Keratinocyte (primary cell): ENCODE data around the gene SPG11.

Source experiments
- EZH2 ChIP-seq: IDR thresholded peaks from one replicate; pipeline ENCODE4 v1.6.1; 2012; ENCODE audit warnings: inconsistent platforms, mild to moderate bottlenecking, low read length, moderate library complexity
- TF ChIP-seq, protein P1 (sequence below), 3 experiments: IDR thresholded peaks in 1 of 3; conservative IDR thresholded peaks in 1 of 3; optimal IDR thresholded peaks in 1 of 3; 2 replicates in 2 of 3; 3 replicates in 1 of 3; pipeline versions ENCODE3 to v1.5.1; 2011; ENCODE audit warnings: low read length in 3 of 3, mild to moderate bottlenecking in 3 of 3, moderate library complexity in 2 of 3, control low read depth in 1 of 3, inconsistent platforms in 1 of 3; ENCODE audit not compliant: insufficient read depth in 2 of 3; ENCODE audit errors: extremely low read depth in 1 of 3

DNA sequence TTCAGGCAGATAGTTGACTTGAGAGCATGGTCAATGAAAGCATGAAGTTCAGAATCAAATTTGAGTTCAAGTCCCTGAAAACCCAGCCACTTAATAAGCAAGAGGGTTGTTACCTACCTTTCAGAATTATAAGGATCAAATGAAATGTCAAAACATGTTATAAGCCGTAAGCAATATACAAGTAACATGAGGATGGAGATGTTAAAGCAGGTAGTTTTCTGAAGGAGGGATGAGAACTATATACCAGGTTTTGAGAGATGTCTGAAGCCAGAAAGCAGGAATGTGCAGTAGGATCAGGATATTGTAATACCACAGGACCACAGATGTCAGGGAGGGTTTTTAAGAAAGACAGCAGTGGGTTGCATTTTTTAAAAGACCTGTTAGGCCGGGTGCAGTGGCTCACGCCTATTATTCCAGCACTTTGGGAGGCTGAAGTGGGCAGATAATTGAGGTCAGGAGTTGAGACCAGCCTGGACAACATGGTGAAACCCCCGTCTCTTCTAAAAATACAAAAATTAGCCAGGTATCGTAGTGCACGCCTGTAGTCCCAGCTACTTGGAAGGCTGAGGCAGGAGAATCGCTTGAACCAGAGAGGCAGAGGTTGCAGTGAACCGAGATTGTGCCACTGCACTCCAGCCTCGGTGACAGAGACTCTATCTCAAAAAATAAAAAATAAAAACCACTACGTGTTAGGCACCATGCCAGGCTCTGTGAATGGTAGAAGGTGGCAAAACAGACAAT, 133.4 kb downstream of the SPG11 start:
- TF ChIP-seq, protein P1, sequence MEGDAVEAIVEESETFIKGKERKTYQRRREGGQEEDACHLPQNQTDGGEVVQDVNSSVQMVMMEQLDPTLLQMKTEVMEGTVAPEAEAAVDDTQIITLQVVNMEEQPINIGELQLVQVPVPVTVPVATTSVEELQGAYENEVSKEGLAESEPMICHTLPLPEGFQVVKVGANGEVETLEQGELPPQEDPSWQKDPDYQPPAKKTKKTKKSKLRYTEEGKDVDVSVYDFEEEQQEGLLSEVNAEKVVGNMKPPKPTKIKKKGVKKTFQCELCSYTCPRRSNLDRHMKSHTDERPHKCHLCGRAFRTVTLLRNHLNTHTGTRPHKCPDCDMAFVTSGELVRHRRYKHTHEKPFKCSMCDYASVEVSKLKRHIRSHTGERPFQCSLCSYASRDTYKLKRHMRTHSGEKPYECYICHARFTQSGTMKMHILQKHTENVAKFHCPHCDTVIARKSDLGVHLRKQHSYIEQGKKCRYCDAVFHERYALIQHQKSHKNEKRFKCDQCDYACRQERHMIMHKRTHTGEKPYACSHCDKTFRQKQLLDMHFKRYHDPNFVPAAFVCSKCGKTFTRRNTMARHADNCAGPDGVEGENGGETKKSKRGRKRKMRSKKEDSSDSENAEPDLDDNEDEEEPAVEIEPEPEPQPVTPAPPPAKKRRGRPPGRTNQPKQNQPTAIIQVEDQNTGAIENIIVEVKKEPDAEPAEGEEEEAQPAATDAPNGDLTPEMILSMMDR (optimal IDR thresholded peaks at IDR 0.05 in 1 of 3, IDR thresholded peaks at IDR 0.05 in 1 of 3, conservative IDR thresholded peaks at IDR 0.05 in 1 of 3; ENCODE audit: extremely low read depth in 1 of 3, insufficient read depth in 2 of 3, low read length in 3 of 3) = no peak
- TF ChIP-seq EZH2 = no peak
